Stimulated activated CD8-positive, alpha-beta memory T cell treated with anti-CD3 and anti-CD28 coated beads, Interleukin-12 subunit alpha, Interleukin-12 subunit beta, amount 100 ng/mL, for 1 hour (primary cell): ENCODE data around the gene CCP110.

Experiments
- DNase-seq: peaks from one replicate; pipeline ENCODE4 v3.0.0-alpha.2; 2020; ENCODE audit warnings: low read depth

The CCP110 gene

GRCh38 chr16:19549673-19550072 lies 25.9 kb downstream of the CCP110 start:
- no peak for DNase-seq

GRCh38 chr16:19555186-19555937 lies 31.6 kb downstream of the CCP110 start, which contains the start of gene VPS35L:
Gene VPS35L, plus strand, starts transcription at chr16:19555703. Its CDS starts 27 bp downstream, at chr16:19555730.
- DNase-seq, result peak; percentile 89

GRCh38 chr16:19555938-19556771 lies 32.4 kb downstream of the CCP110 start:
- DNase-seq, result no peak

- DNase-seq, result peak; percentile 21
Observed at GRCh38 chr16:19559242-19559910, 35.6 kb downstream of the CCP110 start.

- DNase-seq, result no peak
Observed at GRCh38 chr16:19560078-19560477, 36.3 kb downstream of the CCP110 start.

- DNase-seq, result no peak
Observed at GRCh38 chr16:19563377-19563776, 39.6 kb downstream of the CCP110 start.

GRCh38 chr16:19566362-19566761 lies 42.6 kb downstream of the CCP110 start:
- DNase-seq, result no peak

GRCh38 chr16:19567560-19567959 lies 43.8 kb downstream of the CCP110 start:
- DNase-seq, result no peak

- DNase-seq, result no peak
Observed at GRCh38 chr16:19573997-19574396, 50.3 kb downstream of the CCP110 start.

- DNase-seq, result no peak
Observed at GRCh38 chr16:19574615-19575014, 50.9 kb downstream of the CCP110 start.

GRCh38 chr16:19578378-19578971 lies 54.7 kb downstream of the CCP110 start:
- DNase-seq, result no peak

- no peak for DNase-seq
Observed at GRCh38 chr16:19582050-19582831, 58.5 kb downstream of the CCP110 start.

GRCh38 chr16:19583665-19584300 lies 60.0 kb downstream of the CCP110 start:
- DNase-seq, result no peak

- no peak for DNase-seq
Observed at GRCh38 chr16:19588661-19589060, 64.9 kb downstream of the CCP110 start.

- no peak for DNase-seq
Observed at GRCh38 chr16:19589106-19589505, 65.4 kb downstream of the CCP110 start.

GRCh38 chr16:19589771-19590302 lies 66.1 kb downstream of the CCP110 start:
- no peak for DNase-seq

GRCh38 chr16:19595043-19595767 lies 71.5 kb downstream of the CCP110 start:
- DNase-seq, result no peak

GRCh38 chr16:19598805-19599510 lies 75.2 kb downstream of the CCP110 start:
- DNase-seq, result no peak
